NCI-H226 (cell line): ENCODE results near the gene TUBG2.

Source experiments
- DNase-seq: peaks from one replicate; pipeline ENCODE4 v3.0.0-alpha.2; 2015

The TUBG2 gene

DNA sequence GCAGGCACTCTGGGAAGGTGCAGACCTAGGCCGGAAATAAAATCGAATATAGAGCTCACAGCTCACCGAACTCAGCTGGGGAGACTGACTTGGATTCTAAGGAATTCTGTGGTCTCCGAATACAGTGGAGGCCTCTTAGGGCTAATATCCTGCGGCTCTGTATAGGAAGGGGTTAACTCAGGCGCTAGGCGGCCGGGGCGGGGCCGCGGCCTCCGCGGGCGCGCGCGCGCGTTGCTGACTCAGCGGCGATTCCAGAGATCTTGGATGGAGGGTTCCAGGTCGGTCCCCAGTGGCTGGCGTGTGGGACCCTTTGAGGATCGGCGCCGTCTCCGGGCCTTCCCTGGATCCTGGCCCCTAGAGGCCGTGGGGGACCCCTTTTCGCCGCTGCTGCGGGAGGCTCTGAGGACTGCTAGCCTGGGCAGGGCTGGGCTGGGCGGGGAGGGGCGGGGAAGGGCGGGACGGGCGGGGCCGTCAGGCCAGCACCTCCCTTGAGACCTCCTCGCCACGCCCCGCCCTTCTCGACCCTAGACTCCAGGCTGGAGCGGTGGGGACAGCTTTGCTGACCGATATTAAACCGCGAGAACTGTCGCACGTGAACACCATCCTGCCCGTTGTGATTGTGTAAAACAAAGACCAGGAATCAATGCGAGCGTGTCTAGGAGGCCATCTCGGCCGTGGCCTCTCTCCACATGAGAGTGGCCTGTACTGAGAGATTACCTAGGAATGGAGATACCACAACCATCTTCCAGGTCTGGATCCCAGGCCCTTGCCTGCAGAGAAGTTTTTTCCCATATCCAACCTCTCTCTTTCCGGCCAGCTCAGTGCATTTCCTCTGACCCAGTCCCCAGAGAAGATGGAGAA lies 19.1 kb downstream of the TUBG2 start:
- peak; percentile 84 for DNase-seq

DNA sequence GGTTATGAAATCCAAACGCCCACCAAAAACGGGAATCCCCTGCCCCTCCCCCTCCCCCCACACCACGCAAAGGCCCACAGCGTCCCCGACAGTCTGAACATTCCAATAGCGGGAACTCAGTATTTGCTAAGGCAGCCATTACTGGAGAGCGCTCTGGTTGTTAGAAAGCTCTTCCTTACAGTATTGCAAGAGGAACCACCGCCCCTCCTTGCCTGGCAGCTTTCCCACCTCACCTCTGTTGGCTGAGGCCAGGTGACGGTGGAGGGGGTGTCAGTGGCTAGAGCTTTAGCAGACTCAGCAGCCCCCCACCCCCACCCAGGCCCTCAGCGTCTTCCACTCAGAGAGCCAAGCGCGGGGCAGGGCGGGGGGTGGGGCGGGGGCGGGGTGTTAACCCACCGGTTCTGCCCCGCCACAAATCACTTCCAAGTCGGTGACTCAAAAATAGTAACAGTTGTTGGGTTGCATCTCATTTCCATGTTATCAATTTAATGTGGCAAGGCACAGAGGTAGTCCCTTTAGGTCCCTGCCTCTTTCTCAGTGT lies 19.9 kb downstream of the TUBG2 start:
- DNase-seq, result peak; percentile 48

DNA sequence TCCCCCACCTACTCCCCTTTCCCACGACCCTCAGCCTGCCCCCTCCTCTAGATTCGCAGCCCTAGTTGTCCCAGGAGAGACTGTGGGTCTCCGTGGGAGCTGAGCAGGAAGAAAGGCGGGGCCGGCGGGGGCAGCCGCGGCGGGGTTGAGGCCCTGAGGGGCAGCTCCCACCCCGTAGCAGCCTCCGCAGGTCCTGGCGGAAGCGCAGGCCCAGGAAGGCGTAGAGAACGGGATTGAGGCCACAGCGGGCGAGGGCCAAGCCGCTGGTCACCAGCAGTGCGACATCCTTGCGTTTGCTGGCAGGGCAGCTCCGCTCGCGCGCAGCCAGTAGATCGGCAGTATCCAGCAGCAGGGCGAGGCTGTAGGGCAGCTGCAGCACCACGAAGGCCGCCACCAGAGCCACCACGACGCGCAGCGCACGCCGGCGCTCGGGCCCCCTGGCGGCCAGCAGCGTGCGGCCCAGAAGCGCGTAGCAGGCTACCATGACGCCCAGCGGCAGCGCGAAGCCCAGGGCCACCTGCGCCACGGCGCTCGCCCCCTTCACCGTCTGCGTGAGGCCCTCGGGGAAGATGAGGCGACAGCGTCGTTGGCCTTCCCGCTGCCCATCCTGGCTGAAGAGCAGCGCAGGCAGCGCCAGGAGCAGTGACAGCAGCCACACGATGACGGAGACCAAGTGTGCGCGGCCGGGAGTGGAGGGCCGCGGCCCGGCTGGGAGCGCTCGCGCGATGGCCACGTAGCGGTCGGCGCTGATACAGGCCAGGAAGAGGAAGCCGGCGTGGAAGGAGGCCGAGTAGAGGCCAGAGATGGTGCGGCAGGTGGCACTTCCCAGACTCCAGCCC lies 20.6 kb downstream of the TUBG2 start:
- DNase-seq, result peak; percentile 7

DNA sequence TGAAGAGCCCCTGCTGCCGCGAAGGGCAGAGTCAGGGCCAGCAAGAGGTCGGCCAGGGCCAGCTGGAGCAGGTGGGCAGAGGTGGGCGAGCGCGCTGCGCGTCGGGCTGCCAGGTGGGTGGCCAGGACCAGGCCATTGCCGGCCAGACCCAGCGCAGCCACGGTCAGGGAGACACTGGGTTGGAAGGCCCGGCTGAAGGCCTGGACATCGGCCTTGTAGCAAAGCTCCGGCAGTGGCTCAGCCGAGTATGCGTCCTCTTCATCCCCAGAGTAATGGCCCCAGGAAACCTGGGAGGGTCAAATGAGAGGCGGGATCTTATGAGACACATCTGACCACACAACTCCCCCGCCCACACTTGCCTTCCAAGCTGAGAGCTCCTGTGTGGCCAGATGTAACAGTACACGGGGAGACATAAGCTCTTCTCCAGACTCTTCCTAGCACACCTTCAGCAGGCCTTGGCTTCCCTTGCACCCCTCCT lies 21.3 kb downstream of the TUBG2 start:
- DNase-seq, result no peak

DNA sequence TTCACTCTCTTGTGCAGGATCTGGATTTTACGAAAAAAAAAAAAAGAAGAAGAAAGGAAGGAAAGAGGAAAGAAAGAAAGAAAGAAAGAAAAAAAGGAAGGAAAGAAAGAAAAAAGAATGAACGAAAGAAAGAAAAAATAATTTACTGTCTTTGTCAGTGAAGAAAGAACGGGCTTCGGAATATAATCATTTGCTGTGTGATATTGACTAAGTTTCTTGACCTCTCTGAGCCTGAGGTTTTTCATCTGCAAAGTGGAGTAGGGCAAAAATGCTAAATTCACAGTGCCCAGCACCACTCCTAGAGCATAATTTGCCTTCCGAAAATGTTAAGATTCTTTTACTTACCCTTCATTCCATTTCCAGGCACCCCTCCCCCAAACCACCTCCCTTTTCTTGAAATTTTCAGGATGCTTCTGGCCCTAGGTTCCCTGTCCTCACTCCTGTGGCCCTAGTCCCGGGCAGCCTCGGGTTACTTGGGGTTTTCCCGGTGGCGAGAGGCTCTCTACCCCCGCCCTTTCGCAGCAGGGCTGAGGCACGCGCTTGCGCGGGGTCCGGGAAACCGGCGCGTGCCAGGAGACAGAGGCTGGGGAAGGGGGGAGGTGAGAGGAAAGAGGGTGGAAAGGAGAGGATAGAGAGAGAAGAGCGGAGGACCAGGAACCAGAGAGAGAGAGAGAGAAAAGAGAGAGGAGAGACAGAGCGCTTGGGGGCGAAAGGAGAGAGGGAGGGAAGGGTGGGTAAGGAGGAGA lies 23.1 kb downstream of the TUBG2 start, which contains the start of gene CNTNAP1:
TSS of gene CNTNAP1 (plus strand) at position 556 of the 746 bp plus-strand sequence. CDS start 299 bp downstream, outside the sequence.
- peak; percentile 79 for DNase-seq

DNA sequence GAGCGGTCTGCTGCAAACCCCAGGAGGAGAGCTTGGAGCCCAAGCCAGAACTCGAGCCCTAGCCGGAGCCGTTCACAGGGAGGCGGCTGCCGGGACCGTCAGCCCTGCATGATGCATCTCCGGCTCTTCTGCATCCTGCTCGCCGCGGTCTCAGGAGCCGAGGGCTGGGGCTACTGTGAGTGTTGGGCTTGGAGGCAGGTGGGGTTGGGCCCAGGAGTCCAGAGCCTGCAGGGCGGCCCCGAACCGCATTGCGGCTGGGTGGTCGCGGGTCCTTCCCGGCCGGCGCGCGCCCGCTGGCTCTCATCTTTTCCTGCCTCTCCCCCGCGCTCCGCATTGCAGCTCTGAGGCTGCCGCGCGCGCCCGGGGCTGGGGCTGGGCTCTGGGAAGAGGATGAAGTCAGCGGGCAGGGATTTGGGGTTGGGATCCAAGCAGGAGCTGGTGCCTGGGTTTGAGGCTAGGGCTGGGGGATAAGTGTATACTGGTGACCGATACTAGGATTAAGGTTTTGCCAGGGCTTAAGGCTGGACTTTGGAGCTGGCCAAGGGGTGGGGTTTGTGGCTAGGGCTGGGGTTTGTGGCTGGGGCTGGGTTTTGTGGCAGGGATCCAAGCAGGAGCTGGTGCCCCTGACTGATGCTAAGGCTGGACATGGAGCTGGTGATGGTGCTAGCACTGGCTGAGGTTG lies 23.8 kb downstream of the TUBG2 start:
- peak; percentile 70 for DNase-seq

DNA sequence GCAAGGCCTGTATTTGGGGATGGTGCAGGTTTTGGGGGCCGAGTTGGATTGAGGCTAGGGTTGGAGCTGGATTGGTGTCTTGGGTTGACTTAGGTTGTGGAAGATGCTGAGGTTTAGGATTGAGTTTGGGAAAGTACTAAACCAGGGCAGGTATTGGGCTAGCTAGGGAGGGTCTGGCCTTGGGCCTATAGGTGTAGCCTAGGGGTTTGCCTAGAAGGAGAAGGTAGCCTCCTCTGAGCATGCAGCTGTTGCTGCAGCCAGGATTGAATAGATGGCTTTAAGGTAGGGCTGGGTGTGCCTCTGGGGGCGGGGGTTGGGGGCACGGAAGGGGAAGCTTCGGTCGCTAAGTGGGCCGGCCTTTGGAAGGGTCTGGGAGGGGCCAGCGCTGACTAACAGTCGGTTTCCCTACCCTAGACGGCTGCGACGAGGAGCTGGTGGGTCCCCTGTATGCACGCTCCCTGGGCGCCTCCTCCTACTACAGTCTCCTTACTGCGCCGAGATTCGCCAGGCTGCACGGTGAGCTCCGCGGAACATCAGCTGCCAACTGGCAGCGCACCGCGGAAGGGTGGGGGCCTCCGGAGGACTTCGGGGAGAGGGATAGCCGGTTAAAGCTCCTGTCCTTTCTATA lies 24.4 kb downstream of the TUBG2 start:
- no peak for DNase-seq

DNA sequence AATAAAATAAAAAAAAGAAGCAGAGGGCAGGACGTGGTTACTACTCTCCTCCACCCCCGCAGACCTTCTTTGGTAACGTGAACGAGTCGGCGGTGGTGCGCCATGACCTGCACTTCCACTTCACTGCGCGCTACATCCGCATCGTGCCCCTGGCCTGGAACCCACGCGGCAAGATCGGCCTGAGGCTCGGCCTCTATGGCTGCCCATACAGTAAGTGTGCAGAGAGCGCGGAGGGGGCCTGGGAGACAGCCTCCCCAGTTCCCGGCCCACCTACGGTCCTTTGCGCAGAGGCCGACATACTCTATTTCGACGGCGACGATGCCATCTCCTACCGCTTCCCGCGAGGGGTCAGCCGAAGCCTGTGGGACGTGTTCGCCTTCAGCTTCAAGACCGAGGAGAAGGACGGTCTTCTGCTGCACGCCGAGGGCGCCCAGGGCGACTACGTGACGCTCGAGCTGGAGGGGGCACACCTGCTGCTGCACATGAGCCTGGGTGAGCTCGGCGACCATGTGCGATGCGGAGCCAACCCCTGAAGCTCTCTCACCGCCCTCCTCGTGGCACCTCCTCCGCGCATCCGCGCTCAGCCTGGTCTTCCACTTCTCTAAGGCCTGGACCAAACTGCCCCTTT lies 26.0 kb downstream of the TUBG2 start:
- no peak for DNase-seq

DNA sequence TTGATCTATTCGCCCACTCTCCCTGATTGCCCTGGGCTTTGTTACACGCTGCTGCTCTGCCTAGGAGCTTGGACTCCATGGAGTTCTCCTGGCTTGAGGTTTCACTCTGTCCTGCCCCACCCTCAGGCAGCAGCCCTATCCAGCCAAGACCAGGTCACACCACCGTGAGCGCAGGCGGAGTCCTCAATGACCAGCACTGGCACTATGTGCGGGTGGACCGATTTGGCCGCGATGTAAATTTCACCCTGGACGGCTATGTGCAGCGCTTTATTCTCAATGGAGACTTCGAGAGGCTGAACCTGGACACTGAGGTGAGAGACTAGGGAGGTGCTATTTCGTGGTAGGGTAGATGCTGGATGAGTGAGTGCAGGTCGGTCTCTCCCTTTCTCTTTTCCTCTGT lies 26.7 kb downstream of the TUBG2 start:
- no peak for DNase-seq

DNA sequence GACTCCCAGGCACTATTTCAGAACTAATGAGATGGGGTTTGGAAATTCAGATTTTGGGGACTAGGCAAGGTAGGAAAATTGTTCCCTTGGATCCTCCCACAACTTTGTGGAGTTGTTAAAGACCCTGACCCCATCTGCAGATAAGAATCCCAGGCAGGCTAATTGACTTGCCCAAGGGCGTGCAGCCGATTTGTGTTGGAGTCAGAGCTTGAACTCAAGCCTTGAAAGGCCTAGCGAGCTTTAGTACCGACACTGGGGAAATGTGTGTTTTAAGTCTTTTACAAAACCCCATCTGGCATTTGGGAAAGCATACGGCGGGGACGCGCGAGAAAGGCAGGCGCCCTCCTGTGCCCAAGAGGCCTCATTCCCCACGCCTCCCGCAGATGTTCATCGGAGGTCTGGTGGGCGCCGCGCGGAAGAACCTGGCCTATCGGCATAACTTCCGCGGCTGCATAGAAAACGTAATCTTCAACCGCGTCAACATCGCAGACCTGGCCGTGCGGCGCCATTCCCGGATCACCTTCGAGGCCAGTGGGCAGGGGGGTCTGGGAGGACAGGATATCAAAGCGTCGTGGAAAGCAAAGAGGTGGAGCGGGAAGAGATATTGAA lies 27.5 kb downstream of the TUBG2 start:
- DNase-seq, result no peak

DNA sequence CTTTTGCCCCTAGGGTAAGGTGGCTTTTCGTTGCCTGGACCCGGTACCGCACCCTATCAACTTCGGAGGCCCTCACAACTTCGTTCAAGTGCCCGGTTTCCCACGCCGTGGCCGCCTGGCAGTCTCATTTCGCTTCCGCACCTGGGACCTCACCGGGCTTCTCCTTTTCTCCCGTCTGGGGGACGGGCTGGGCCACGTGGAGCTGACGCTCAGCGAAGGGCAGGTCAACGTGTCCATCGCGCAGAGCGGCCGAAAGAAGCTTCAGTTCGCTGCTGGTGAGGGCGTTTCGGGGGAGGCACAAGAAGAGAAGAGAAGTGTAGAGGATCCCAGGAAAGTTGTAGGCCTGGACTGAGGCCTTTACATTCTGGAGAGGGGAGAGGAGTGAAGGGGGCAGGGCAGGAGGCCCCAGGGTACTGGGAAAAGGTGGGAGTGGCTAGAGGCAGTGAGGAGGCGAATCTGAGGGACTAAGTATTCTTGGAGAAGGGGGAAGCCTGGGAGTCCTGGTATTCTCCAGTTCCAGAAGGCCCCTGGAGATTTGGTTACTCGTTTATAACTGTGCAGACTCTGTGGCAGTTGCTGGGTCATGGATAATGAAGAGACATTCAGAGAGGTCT lies 28.7 kb downstream of the TUBG2 start:
- no peak for DNase-seq

DNA sequence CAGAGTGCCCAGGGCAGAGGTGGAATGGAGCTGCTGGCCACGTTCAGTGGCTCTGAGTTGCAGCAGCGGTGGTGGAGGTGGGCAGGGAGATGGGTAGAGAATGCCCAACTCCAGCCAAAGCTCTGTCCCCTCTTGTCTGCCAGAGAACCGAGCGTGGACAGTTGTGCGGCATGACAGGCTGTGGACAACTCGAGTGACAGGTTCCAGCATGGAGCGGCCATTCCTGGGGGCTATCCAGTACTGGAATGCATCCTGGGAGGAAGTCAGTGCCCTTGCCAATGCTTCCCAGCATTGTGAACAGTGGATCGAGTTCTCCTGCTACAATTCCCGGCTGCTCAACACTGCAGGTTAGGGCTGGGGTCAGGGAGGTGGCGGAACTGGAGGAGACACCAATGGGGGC lies 31.5 kb downstream of the TUBG2 start:
- no peak for DNase-seq

DNA sequence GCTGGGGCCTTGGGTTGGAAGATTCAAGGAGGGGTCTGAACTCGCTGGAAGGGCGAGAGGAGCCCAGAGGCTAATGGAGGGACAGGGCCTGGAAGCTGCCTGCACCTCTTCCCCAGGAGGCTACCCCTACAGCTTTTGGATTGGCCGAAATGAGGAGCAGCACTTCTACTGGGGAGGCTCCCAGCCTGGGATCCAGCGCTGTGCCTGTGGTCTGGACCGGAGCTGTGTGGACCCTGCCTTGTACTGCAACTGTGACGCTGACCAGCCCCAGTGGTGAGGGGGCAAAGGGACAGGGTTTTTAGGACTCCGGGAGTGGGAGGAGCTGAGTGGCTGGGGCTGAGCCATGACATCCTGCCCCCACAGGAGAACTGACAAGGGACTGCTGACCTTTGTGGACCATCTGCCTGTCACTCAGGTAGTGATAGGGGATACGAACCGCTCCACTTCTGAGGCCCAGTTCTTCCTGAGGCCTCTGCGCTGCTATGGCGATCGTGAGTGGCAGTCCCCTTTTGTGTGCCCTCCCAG lies 32.0 kb downstream of the TUBG2 start:
- DNase-seq, result no peak

DNA sequence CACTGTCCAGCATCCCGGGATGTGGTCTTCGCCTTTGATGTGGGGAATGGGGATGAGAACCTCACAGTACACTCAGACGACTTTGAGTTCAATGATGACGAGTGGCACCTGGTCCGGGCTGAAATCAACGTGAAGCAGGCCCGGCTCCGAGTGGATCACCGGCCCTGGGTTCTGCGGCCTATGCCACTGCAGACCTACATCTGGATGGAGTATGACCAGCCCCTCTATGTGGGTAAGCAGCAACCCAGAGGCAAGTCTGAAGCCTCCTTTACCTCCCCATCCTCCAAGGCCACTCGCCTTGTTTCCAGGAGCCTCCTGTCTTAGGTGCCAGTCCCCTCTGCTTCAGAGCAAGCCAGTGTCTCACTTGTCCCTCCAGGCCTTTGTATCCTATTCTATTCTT lies 33.4 kb downstream of the TUBG2 start:
- DNase-seq, result no peak

DNA sequence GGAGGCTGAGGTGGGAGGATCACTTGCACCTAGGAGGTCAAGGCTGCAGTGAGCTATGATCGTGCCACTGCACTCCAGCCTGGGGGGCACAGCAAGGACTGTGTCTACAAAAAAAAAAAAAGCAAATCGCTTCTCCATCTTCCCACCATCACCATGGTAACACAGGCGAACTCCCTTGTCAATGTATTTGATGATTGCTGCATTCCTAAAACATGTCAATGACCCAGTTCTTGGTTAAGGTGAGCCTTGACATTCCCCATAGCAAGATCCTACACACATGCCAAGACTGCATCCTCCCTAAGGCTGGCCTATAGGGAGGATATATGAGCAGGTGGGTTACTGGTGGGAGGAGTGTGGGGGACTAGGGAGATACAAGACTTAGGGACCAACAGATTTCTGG lies 35.4 kb downstream of the TUBG2 start:
- DNase-seq, result no peak

DNA sequence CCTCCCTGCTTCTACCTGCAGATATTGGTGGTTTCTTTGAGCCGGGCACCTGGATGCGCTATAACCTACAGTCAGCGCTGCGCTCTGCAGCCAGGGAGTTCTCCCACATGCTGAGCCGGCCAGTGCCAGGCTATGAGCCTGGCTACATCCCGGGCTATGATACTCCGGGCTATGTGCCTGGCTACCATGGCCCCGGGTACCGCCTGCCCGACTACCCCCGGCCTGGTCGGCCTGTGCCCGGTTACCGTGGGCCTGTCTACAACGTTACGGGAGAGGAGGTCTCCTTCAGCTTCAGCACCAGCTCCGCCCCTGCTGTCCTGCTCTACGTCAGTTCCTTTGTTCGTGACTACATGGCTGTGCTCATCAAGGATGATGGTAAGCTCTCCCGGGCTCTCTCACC lies 36.4 kb downstream of the TUBG2 start:
- DNase-seq, result no peak

DNA sequence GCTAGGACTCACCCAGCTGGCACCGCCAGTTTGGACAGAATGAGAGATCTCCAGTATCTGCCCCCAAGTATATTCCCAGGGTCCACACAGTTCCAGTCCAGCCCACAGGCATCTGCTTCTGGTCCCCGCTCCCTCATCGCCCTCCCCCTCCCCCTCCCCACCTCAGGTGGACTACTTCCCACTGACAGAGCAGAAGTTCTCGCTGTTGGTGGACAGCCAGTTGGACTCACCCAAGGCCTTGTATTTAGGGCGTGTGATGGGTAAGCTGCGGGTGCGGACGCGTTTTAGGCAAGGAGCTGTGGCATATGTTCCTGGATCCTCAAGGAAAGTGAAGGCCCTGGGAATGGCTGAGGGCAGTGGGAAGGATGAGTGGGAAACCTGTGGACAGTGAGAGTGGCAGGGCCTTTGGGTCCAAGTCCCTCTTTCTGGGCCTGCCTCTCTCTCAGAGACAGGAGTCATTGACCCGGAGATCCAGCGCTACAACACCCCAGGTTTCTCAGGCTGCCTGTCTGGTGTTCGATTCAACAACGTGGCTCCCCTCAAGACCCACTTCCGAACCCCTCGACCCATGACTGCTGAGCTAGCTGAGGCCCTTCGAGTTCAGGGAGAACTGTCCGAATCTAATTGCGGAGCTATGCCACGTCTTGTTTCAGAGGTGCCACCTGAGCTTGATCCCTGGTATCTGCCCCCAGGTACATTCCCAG lies 38.2 kb downstream of the TUBG2 start:
- DNase-seq, result no peak

DNA sequence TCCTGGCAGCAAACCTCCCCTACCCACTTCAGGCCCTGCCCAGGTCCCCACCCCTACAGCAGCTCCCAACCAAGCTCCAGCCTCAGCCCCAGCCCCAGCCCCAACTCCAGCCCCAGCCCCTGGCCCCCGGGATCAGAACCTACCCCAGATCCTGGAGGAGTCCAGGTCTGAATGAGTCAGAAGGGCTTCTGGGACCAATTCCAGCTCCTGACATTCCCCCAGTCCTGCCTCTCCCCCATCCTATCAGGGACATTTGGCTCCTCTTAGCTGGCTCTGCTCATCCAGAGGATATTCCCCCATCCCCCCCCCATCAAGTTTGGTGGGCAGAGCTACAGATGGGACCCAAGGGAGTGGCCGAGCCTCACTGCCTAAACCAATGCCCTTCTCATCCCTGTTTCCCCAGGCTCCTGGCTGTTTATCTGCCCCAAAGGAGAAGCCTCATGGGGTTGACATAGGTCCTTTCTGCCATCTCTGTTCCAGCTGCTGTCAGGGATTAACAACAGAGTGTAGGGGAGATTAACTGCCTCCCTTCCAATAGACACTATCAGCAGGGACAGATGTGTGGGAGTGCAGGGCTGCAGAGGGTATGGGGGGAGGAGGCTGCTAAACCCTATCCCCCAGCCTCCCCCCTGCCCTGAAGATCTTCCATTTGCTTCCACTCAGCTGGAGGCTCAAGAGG lies 39.8 kb downstream of the TUBG2 start:
- peak; percentile 71 for DNase-seq

DNA sequence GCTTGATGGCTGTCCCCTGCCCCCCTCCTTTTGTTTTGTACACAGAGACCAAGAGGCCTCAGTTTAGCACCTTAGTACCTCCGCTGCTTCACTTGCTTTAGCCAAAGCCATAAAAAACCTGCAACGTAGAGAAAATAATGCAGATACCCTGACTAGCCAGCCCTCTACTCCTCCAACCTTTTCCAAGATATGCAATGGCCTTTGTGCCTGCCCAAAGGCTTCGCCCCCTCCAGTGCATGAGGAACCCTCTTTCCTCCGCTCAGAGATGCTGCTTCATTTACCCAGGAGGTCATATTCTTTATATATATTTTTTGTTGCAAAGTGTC lies 40.3 kb downstream of the TUBG2 start:
- DNase-seq, result no peak
